Ureter (tissue), 1 donor: ENCODE data around the gene ANKRD11. TPM values are rescaled to one million over a fixed set of nuclear protein-coding genes. Genes with fewer than 3 reads are reported as not detected.
"Not testable (repeated sequence)": the region's sequence is repeated elsewhere in the genome, so short reads cannot be mapped to it uniquely, and the experiment has no call there.

Experiments used
- DNase-seq: peaks from one replicate; pipeline ENCODE4 v3.0.0-alpha.2; 2020; ENCODE audit warnings: low spot score
- total RNA-seq: library from RNA; stranded (reverse); gene quantifications from one replicate; pipeline ENCODE4 v1.2.4, GENCODE V29; 2023
- donor health status: DM: yes; HTN: yes; CAD: no.

ANKRD11 gene
- total RNA-seq, 1 donor from 2014 or later: 258 TPM

- no peak for DNase-seq
Observed at GRCh38 chr16:89384282-89384681, 106.1 kb downstream of the ANKRD11 start.

DNA sequence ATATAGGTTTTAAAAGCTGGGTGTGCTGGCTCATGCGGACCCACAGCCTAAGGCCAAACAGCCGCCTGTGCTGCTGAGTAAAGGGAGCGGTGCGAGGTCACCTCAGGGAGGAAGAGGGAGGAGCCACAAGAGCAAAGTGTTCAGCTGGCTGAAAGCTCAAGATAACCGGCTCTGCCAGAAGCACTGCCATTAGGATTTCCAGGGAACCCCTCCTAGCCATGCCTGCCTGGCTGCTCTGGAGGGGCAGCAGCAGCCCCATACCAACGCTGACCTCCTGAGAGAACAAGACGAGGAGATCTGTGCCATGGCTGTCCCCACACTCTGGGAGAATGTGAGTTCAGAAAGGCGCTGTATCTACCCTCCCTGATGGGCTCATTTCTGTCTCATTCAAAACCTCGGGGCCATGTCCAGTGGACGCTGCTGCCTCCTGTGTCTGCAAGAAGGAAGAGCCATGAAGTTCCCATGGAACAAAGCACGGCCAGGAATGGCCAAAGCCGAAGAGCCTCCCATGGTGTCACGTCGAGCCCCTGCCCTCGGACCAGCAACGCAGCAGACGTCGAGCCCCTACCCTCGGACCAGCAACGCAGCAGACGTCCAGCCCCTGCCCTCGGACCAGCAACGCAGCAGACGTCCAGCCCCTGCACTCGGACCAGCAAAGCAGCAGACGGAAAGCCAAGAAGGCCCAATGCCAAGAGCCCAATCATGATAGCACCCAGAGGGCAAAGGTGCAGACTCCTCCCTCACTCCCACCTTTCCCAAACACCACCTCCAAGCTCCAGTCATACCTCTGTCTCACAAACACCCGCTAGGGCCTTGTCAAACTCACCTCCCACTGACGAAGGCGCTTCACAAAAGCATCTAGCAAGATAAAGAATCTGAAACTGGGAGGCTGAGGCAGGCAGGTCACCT, 107.0 kb downstream of the ANKRD11 start:
- peak; percentile 65 for DNase-seq

GRCh38 chr16:89382555-89382954, 107.8 kb downstream of the ANKRD11 start:
- DNase-seq: not testable (repeated sequence)

DNA sequence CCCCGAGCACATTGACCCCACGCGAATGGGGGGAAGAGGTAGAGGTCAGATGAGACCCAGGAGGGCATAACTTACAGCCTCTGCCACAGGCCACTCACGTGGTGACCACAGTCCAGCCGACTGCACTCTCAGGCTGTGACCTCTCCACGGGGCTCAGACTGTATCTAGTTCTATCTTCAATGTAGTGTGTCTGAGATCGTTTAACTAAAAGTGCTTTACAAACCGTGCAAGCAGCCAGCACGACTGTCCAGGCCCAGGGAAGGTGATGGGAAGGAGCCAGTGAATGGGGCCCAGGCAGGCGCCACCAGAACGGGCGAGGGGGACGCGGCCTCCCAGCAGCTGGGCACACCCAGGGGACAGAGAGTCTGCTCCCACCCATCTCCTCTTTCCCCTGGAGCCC, 108.6 kb downstream of the ANKRD11 start:
- DNase-seq: no peak

GRCh38 chr16:89380681-89381080, 109.7 kb downstream of the ANKRD11 start:
- DNase-seq: no peak

GRCh38 chr16:89378947-89379771, 111.2 kb downstream of the ANKRD11 start:
- no peak for DNase-seq

GRCh38 chr16:89377453-89377848, 112.9 kb downstream of the ANKRD11 start:
- no peak for DNase-seq

DNA sequence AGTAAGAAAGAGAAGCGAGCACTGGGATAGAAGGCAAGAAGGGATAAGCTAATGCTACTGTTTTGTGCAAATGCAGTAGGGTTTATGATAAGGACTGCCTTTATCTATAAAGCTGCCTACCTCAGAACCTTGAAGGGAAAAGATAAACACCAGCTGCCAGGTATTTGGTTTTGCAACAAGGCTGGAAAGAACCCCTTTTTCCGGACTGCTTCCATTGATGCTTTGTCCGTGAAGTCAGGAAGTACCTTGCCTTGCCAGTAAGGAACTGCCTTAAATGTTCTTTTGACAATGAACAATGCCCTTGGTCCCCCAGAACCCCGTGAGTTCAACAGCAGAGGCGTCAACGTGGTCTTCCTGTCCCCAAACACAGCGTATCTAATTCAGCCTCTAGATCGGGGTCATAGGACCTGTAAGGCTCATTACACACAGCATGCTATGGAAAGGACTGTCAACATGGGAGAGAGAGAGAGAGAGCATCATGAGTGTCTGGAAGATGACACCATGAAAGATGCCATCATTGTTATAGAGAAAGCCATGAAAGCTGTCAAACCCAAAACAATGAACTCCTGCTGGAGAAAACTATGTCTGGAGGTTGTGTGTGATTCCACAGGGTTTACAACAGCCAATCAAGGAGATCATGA, 113.4 kb downstream of the ANKRD11 start:
- no peak for DNase-seq

- no peak for DNase-seq
Observed at GRCh38 chr16:89375686-89376085, 114.7 kb downstream of the ANKRD11 start.

GRCh38 chr16:89375021-89375420, 115.3 kb downstream of the ANKRD11 start:
- no peak for DNase-seq

DNA sequence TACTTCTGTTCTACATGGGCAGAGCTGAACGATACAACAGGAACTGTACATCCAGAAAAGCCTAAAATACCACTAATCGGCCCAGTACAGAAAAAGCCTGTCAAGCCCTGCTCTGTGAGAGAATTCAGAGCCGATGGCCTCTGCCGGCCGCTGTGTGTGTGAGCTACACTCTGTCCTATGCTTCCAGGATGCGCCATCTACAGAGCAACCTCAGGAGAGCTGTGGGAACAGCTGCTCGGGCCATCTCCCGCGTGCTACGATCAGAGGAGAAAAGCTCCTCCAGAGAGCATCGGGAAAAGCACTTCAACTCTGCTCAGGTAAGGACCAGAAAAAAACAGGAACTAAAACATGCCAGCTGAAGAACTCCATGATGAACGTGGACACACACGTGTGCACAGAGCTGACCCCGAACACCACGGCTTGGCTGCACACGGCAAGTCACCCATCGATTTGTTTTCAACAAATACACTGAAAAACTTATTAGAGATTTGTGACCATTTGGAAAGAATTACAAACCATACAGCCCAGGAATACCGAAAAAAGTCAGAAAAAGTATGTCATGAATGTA, 115.9 kb downstream of the ANKRD11 start:
- no peak for DNase-seq

GRCh38 chr16:89373355-89374110, 116.8 kb downstream of the ANKRD11 start:
- no peak for DNase-seq

DNA sequence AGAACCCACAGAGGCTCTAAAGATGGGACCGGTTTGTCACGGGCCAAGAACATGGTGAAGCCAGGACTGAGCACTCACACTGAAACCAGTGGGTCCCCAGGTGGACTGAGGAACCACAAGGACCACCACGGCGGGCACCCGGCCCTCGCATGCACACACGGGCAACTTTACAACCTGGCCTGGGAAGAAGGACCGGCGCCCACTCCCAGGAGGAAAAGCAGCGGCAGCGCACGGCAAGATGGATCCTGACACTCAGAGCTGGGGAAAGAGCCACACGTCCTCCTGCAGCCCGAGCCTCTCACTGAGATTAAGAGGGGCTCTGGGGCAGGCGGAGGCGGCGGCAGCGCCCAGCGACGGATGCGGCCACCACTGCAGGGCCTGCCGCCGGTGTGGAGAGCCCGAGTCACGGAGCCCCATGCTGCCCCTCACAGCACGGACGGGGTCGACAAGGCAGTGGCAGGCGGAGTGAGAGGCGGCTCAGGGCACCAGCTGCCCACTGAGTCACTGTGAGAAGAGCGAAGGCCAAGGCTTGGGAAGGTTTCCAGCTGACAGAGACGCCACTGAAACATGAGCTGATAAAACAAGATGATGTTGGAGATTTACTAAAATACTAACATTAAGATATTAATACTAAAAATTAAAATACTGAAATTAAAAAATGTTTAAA, 118.3 kb downstream of the ANKRD11 start:
- no peak for DNase-seq

GRCh38 chr16:89371386-89371785, 119.0 kb downstream of the ANKRD11 start:
- no peak for DNase-seq

- no peak for DNase-seq
Observed at GRCh38 chr16:89370601-89371000, 119.8 kb downstream of the ANKRD11 start.

DNA sequence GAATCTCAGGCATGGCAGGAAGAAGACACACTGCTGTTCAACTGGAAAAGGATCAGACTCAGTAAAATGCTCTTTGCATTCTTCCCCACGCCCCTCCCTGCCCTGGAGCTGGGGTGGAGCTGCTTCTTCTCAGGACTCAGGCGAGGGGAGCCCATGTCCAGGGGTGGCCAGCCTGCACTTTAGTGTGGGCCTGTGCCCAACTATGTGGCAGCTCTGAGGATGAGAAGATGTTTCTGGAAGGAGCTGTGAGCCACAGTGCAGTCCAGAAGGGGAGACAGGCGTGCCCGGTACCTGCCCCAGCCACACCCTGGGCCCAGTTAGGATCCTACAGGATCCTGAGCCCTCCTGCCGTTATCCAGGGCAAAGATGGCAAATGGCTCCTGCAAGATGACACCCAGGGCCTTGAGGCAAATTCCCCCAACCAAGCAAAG, 120.3 kb downstream of the ANKRD11 start:
- DNase-seq: no peak

DNA sequence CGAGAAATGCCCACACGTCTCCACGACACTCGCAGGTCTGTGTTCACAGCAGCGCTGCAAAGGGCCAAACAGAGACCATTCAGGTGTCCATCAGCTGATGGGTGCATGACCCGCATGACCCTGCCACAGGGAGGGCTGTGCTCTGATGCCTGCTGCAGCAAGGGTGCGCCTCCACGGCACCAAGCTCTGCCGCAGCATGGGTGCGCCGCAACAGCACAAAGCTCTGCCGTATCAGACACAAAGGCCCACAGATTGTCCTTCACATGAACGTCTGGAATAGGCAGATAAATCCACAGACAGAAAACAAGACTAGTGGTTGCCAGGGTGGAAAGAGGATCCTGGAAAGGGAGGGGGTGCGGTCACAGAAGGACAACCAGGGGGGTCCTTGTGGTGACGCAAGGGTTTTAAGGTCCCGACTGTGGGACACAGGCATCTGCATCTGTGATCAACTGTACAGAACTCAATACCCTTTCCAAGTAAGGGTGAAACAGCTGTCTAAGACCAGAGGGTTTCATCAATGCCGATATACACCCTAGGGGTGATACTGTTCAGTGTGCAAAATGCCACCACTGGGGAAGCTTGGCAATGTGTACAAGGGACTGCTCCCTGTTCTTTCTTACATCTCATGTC, 121.0 kb downstream of the ANKRD11 start:
- no peak for DNase-seq

DNA sequence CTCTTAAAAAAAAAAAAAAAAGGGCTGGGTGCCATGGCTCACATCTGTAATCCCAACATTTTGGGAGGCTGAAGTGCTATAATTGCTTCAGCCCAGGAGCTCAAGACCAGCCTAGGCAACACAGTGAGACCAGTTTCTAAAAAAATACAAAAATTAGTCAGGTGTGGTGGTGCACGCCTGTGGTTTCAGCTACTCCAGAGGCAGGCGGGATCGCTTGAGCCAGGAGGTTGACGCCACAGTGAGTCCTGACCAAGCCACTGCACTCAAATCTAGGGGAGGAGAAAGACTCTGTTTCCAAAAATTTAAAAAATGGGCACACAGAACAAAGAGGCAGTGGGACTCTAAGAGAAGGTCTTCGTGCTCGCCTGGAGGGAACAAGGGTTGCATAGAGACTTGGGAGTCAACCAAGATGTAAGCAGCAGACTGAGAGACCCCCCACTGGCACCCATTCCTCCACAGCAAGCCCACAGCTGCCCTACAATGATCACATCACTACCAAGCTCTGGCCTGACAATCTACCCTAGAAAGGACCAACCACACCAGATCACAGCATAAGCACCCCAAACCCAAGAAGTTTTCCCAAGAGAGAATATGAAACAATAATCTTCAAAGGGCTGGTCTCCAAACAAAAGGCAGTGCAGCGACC, 121.6 kb downstream of the ANKRD11 start:
- DNase-seq: no peak

GRCh38 chr16:89367538-89367915, 122.8 kb downstream of the ANKRD11 start:
- DNase-seq: no peak
